Kidney (tissue), 14 donors: Measurements from ENCODE around the gene AGBL4. TPM values are rescaled to one million over a fixed set of nuclear protein-coding genes. Genes with fewer than 3 reads are reported as not detected.

ENCODE experiments used
- DNase-seq, 5 donors: peaks; one replicate each; pipeline ENCODE4 v3.0.0-alpha.2; 2013 to 2020
- FAIRE-seq: peaks from 2 replicates; lab custom pipeline; 2012; peaks lifted over from hg19 to GRCh38; lab: Jason Lieb, UNC
- H3K27ac ChIP-seq, 2 donors: one replicate each; pipeline ENCODE4 v1.7.0; 2013; ENCODE audit warnings: low read depth in 2 of 2, low read length in 2 of 2, inconsistent platforms in 1 of 2
- H3K27me3 ChIP-seq: one replicate; pipeline ENCODE4 v1.7.1; 2013; ENCODE audit warnings: low read length, inconsistent platforms; ENCODE audit not compliant: control insufficient read depth, insufficient read depth
- H3K36me3 ChIP-seq, 3 donors: one replicate each; pipeline versions ENCODE4 v1.7.0 to v1.7.1; 2013; ENCODE audit warnings: low read length in 3 of 3, control low read depth in 1 of 3, inconsistent platforms in 1 of 3; ENCODE audit not compliant: insufficient read depth in 3 of 3, control insufficient read depth in 2 of 3
- H3K4me1 ChIP-seq, 3 donors: one replicate each; pipeline versions ENCODE4 v1.7.0 to v1.7.1; 2013; ENCODE audit warnings: low read length in 3 of 3, inconsistent platforms in 1 of 3, low read depth in 1 of 3; ENCODE audit not compliant: control insufficient read depth in 2 of 3, insufficient read depth in 2 of 3
- H3K4me3 ChIP-seq, 3 donors: one replicate each; pipeline versions ENCODE4 v1.7.0 to v1.8.1; 2013; ENCODE audit warnings: low read length in 3 of 3, control low read depth in 1 of 3, inconsistent platforms in 1 of 3
- H3K9ac ChIP-seq, 3 donors: one replicate each; pipeline versions ENCODE4 v1.7.0 to v1.7.1; 2013; ENCODE audit warnings: low read length in 3 of 3, control low read depth in 1 of 3, inconsistent platforms in 1 of 3
- H3K9me3 ChIP-seq, 3 donors: one replicate each; pipeline versions ENCODE4 v1.7.0 to v1.7.1; 2013; ENCODE audit warnings: low read length in 3 of 3, control low read depth in 1 of 3, inconsistent platforms in 1 of 3; ENCODE audit not compliant: control insufficient read depth in 2 of 3, insufficient read depth in 1 of 3
- CTCF ChIP-seq: IDR thresholded peaks from 3 replicates; pipeline ENCODE4 v1.5.1; 2012; ENCODE audit warnings: mild to moderate bottlenecking, moderate library complexity, borderline replicate concordance; ENCODE audit not compliant: insufficient read depth; ENCODE audit errors: extremely low read depth
- intact Hi-C: fragments of 100-400 bp; cut with DNase I; formaldehyde crosslinking; loops from one replicate; pipeline ENCODE4 v1.11.1; 2022
- polyA plus RNA-seq: library from polyadenylated mRNA; stranded (reverse); fragments of 350-450 nt; fragmentation: Illumina TruSeq; extraction: RNeasy Lipid Tissue Mini Kit (QIAGEN cat#74804); gene quantifications from one replicate; pipeline ENCODE4 v1.2.3, GENCODE V29; 2014; ENCODE audit warnings: low read depth, low replicate concordance; ENCODE audit not compliant: insufficient read depth
- total RNA-seq: library from RNA; stranded (reverse); fragmentation: NEBNext Ultra II Directional; extraction: Animal tissue kit (Norgen Biotek cat#: 25700); gene quantifications from one replicate; pipeline ENCODE4 v1.2.1, GENCODE V29; 2021
- donor health status: control.
- donor health status: control.
- donor health status: control.
- donor health status: control.
- donor health status: control.
- donor health status: DM: yes; HTN: yes; CAD: no.
- donor health status: Normal renal cell carcinoma (clear cell type).

AGBL4 gene
- total and polyA plus RNA-seq, 2 donors from 2014 or later: 1.5 to 2.7 TPM

- no peak for FAIRE-seq
- DNase-seq: peak in 1 of 5 donors; percentile 1
- Histone ChIP-seq H3K27ac (no peak overlapping the region), H3K9me3 (no peaks in the 10 kb centered on the region), H3K36me3 (no peaks in the 10 kb centered on the region), H3K9ac (no peak overlapping the region), H3K27me3 (no peaks in the 10 kb centered on the region), H3K4me3 (no peak overlapping the region), H3K4me1 (no peaks in the 10 kb centered on the region)
- intact Hi-C loops: no loop called here
- no peak for TF ChIP-seq CTCF
These were observed 393.6 kb downstream of the AGBL4 start for GRCh38 chr1:49630156-49630555.

DNA sequence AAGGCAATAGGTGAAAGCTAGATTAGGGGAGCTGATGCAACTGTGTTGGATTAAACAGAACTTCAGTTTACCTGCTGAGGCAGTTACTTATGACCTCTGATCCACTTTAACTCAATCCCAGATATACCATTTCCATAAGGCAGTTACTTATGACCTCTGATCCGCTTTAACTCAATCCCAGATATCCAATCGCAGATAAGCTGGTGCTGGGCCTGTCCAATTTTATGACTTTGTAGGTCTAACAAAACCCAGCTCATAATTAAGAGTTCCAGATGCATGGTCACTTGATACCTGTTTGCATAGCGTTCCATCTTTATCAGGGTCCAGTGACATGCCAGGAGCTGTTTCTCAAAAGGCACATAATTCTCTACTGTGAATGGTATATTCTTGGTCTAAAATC, 396.0 kb downstream of the AGBL4 start:
- H3K36me3 ChIP-seq: no peaks in the 10 kb centered on the region
- intact Hi-C loops: no loop called here
- no peaks in the 10 kb centered on the region for H3K4me1 ChIP-seq
- no peak for TF ChIP-seq CTCF
- no peaks in the 10 kb centered on the region for H3K27me3 ChIP-seq
- DNase-seq (peak in 1 of 5 donors; percentile 1), FAIRE-seq (no peak)
- no peak overlapping the region for H3K27ac ChIP-seq
- no peak overlapping the region for H3K9ac ChIP-seq
- no peaks in the 10 kb centered on the region for H3K9me3 ChIP-seq
- H3K4me3 ChIP-seq: no peak overlapping the region

GRCh38 chr1:49626472-49626871, 397.3 kb downstream of the AGBL4 start:
- TF ChIP-seq CTCF: no peak
- H3K4me3 ChIP-seq: no peak overlapping the region
- H3K27ac ChIP-seq: no peak overlapping the region
- DNase-seq: no peak
- intact Hi-C loops: no loop called here
- no peak overlapping the region for H3K9ac ChIP-seq
- H3K9me3 ChIP-seq: no peaks in the 10 kb centered on the region
- H3K36me3 ChIP-seq: no peaks in the 10 kb centered on the region
- no peaks in the 10 kb centered on the region for H3K27me3 ChIP-seq
- H3K4me1 ChIP-seq: no peaks in the 10 kb centered on the region
- FAIRE-seq: no peak

- intact Hi-C loops: no loop called here
- Histone ChIP-seq H3K4me1 (no peaks in the 10 kb centered on the region), H3K9ac (no peak overlapping the region), H3K4me3 (no peak overlapping the region), H3K27ac (no peak overlapping the region), H3K27me3 (no peaks in the 10 kb centered on the region), H3K9me3 (no peaks in the 10 kb centered on the region), H3K36me3 (no peaks in the 10 kb centered on the region)
- DNase-seq (no peak), FAIRE-seq (no peak)
- no peak for TF ChIP-seq CTCF
These were observed 400.9 kb downstream of the AGBL4 start for GRCh38 chr1:49622877-49623276.
